ENCODE measurements around the gene SEPTIN3. TPM values are rescaled to one million over a fixed set of nuclear protein-coding genes. Genes with fewer than 3 reads are reported as not detected.

SEPTIN3 gene
- total RNA-seq, result under 1 TPM; 0.09 to 0.24 TPM
- long read RNA-seq, result 0 reads

- ATAC-seq (no peak), DNase-seq (no peak)
- intact Hi-C loops (cut with DNase I), result loop anchor here (5.0 to 10.0 kb wide), 3 partner anchors 143 to 476 kb away; no protein-coding TSS in a partner anchor
These were observed at the start of gene SEPTIN3 for GRCh38 chr22:41969110-41969646. Gene SEPTIN3, plus strand, starts transcription at chr22:41969443. Its CDS starts 2,050 bp downstream, at chr22:41971493.

- ATAC-seq (peak in 1 of 2 donors; percentile 9), DNase-seq (no peak)
- intact Hi-C loops (cut with DNase I), result loop anchor here in 1 of 2 donors (10.0 kb wide), 1 partner anchor 216 kb away; no protein-coding TSS in a partner anchor
These were observed 48.8 kb upstream of the SEPTIN3 start for GRCh38 chr22:41920271-41920976.

GRCh38 chr22:41922328-41922727 lies 46.9 kb upstream of the SEPTIN3 start:
- DNase-seq, result no peak
- intact Hi-C loops (cut with DNase I), result loop anchor here in 1 of 2 donors (10.0 kb wide), 1 partner anchor 218 kb away; no protein-coding TSS in a partner anchor
- no peak for ATAC-seq

- no peak for DNase-seq
- intact Hi-C loops (cut with DNase I), result loop anchor here in 1 of 2 donors (10.0 kb wide), 1 partner anchor 218 kb away; no protein-coding TSS in a partner anchor
- ATAC-seq, result no peak
These were observed 46.2 kb upstream of the SEPTIN3 start for GRCh38 chr22:41922940-41923594.

- no peak for ATAC-seq
- intact Hi-C loops (cut with DNase I), result loop anchor here in 1 of 2 donors (10.0 kb wide), 1 partner anchor 219 kb away; no protein-coding TSS in a partner anchor
- DNase-seq, result no peak
These were observed 45.5 kb upstream of the SEPTIN3 start for GRCh38 chr22:41923595-41924276.

- ATAC-seq, result peak; percentile 70 to 71
- intact Hi-C loops (cut with DNase I), result loop anchor here in 1 of 2 donors (10.0 kb wide), 1 partner anchor 221 kb away; no protein-coding TSS in a partner anchor
- peak; percentile 59 for DNase-seq
These were observed 43.3 kb upstream of the SEPTIN3 start for GRCh38 chr22:41925783-41926460.

- intact Hi-C loops (cut with DNase I), result loop anchor here in 1 of 2 donors (10.0 kb wide), 1 partner anchor 223 kb away; no protein-coding TSS in a partner anchor
- DNase-seq, result no peak
- no peak for ATAC-seq
These were observed 41.4 kb upstream of the SEPTIN3 start for GRCh38 chr22:41927813-41928212.

- ATAC-seq, result no peak
- intact Hi-C loops (cut with DNase I), result loop anchor here in 1 of 2 donors (10.0 kb wide), 1 partner anchor 224 kb away; no protein-coding TSS in a partner anchor
- no peak for DNase-seq
These were observed 40.4 kb upstream of the SEPTIN3 start for GRCh38 chr22:41928593-41929417.

GRCh38 chr22:41929418-41929810 lies 39.8 kb upstream of the SEPTIN3 start:
- no peak for DNase-seq
- intact Hi-C loops (cut with DNase I), result loop anchor here in 1 of 2 donors (10.0 kb wide), 1 partner anchor 225 kb away; no protein-coding TSS in a partner anchor
- no peak for ATAC-seq

- DNase-seq (no peak), ATAC-seq (no peak)
- intact Hi-C loops (cut with DNase I), result no loop called here
These were observed 37.5 kb upstream of the SEPTIN3 start for GRCh38 chr22:41931701-41932269.

- intact Hi-C loops (cut with DNase I), result no loop called here
- DNase-seq, result no peak
- ATAC-seq, result no peak
These were observed 36.9 kb upstream of the SEPTIN3 start for GRCh38 chr22:41932353-41932752.

- intact Hi-C loops (cut with DNase I), result no loop called here
- DNase-seq (no peak), ATAC-seq (no peak)
These were observed 35.6 kb upstream of the SEPTIN3 start for GRCh38 chr22:41933411-41934177.

GRCh38 chr22:41934284-41935014 lies 34.8 kb upstream of the SEPTIN3 start:
- no peak for ATAC-seq
- no peak for DNase-seq
- intact Hi-C loops (cut with DNase I), result no loop called here

GRCh38 chr22:41935015-41935351 lies 34.3 kb upstream of the SEPTIN3 start:
- ATAC-seq (peak; percentile 48 to 53), DNase-seq (no peak)
- intact Hi-C loops (cut with DNase I), result no loop called here

GRCh38 chr22:41935509-41935908 lies 33.7 kb upstream of the SEPTIN3 start:
- ATAC-seq (no peak), DNase-seq (no peak)
- intact Hi-C loops (cut with DNase I), result no loop called here

- DNase-seq (no peak), ATAC-seq (no peak)
- intact Hi-C loops (cut with DNase I), result no loop called here
These were observed 32.4 kb upstream of the SEPTIN3 start for GRCh38 chr22:41936894-41937169.

Data from left cardiac atrium (tissue), 4 donors.